GM06990 (cell line): Measurements from ENCODE around the gene RBM20.

Source experiments
- DNase-seq: peaks from one replicate; pipeline ENCODE4 v3.0.0-alpha.2; 2011; ENCODE audit not compliant: insufficient read length; ENCODE audit errors: extremely low read depth
- H3K27me3 ChIP-seq: replicated peaks from 2 replicates; pipeline ENCODE4 v1.6.0; 2011; ENCODE audit warnings: low read length; ENCODE audit not compliant: control insufficient read depth, insufficient read depth
- H3K36me3 ChIP-seq: 2 replicates; pipeline ENCODE4 v1.5.1; 2011; ENCODE audit warnings: low read length; ENCODE audit not compliant: control insufficient read depth, insufficient read depth
- H3K4me3 ChIP-seq: replicated peaks from 2 replicates; pipeline ENCODE4 v1.5.1; 2011; ENCODE audit warnings: low read depth, mild to moderate bottlenecking, control low read depth, low read length
- CTCF ChIP-seq: IDR thresholded peaks from 2 replicates; pipeline ENCODE4 v1.5.1; 2011; ENCODE audit warnings: low read length, control low read depth, mild to moderate bottlenecking, inconsistent platforms; ENCODE audit not compliant: insufficient read depth, poor library complexity, severe bottlenecking

RBM20 gene

DNA sequence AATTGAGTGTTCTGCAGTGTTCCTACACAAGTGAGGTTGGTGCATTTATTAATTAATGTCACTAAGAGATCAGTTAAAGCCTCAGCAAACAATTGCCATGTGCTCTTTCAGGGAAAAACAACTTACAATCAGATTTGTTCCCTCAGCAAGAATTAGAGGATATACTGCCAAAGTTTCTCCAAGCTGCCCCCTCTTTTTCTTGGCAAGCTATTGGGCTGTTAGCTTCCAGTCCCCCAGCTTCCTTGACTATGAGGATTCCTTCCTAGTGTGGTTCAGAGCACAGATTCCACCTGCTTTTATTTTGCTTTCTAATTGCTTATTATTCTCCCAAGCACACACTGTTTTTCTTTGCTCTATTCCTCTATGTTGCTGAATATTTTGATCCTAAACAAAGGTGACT, 112.7 kb downstream of the RBM20 start:
- Histone ChIP-seq H3K4me3 (no peak overlapping the region), H3K36me3 (no peaks in the 10 kb centered on the region), H3K27me3 (no peaks in the 10 kb centered on the region; the same call in 1 of the 2 replicates)
- TF ChIP-seq CTCF = no peak
- no peak for DNase-seq

DNA sequence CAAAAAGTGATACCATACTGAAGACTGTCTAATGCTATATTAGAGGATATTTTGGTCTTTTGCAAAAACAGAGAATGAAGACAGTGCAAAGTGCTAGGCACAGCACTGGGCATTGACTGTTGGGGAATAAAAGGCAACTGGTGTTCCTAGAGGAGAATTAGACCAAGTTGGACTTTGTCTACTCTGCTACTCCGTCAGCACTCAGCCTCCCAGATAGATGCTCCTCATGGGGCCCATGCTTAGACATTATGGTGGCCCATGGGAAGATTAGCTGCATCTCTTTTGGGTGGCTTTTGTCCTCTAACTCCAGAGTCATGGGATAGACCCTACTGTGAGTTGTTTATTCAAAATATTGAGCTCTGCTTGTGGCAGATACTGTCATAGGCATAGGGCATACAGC, 113.5 kb downstream of the RBM20 start:
- H3K4me3 ChIP-seq = no peak overlapping the region

GRCh38 chr10:110758128-110758765, 114.1 kb downstream of the RBM20 start:
- Histone ChIP-seq H3K36me3 (no peaks in the 10 kb centered on the region), H3K27me3 (no peaks in the 10 kb centered on the region; the same call in 1 of the 2 replicates), H3K4me3 (no peak overlapping the region)
- DNase-seq = no peak
- no peak for TF ChIP-seq CTCF

More for the DNA sequence above, 113.5 kb downstream of the RBM20 start:
- Histone ChIP-seq H3K36me3 (no peaks in the 10 kb centered on the region), H3K27me3 (no peaks in the 10 kb centered on the region; the same call in 1 of the 2 replicates)
- no peak for DNase-seq
- TF ChIP-seq CTCF = no peak

- no peak overlapping the region for H3K4me3 ChIP-seq
- H3K27me3 ChIP-seq = no peaks in the 10 kb centered on the region; the same call in 1 of the 2 replicates
- no peak for TF ChIP-seq CTCF
- H3K36me3 ChIP-seq = no peaks in the 10 kb centered on the region
- DNase-seq = no peak
These were observed 114.8 kb downstream of the RBM20 start for GRCh38 chr10:110758898-110759297.

DNA sequence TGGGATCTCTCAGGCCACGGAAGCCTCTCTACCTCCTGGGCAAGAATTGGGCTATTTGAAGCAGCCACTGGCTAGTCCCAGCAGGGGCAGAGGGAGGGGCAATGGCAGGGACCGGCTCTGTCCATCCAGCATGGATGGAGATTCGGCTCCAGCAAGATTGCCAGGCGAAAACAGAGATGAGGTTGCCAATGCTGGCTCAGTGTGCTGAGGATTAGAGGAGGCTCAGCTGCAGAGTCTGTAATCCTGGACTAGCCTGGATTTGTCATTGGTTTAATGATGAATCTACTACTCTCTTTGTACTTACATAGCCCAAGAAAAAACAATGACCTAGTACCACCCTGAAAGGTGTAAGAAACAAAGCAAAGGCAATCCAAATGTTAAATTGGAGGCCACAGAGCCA, 115.4 kb downstream of the RBM20 start:
- no peak for TF ChIP-seq CTCF
- Histone ChIP-seq H3K4me3 (no peak overlapping the region), H3K27me3 (no peaks in the 10 kb centered on the region; the same call in 1 of the 2 replicates)

More for the DNA sequence above, 115.4 kb downstream of the RBM20 start:
- H3K36me3 ChIP-seq = no peaks in the 10 kb centered on the region
- DNase-seq = no peak
